GM23338 (cell line): ENCODE measurements around the gene UBE2F. TPM values are rescaled to one million over a fixed set of nuclear protein-coding genes. Genes with fewer than 3 reads are reported as not detected.

ENCODE experiments used
- ATAC-seq: fragments of 200-7000 bp; cut with Tn5 transposase; 3 replicates; pipeline ENCODE4 v1.9.1; 2020
- DNase-seq: peaks from one replicate; pipeline ENCODE4 v3.0.0-alpha.2; 2015; ENCODE audit warnings: low spot score
- H2AFZ ChIP-seq: fragments of 200-600 bp; sonication (generic); 2 replicates; pipeline ENCODE4 v1.8.0; 2016; ENCODE audit warnings: antibody characterized with exemption, mild to moderate bottlenecking, moderate library complexity
- H3F3A ChIP-seq: fragments of 200-600 bp; sonication (generic); replicated peaks from 2 replicates; pipeline ENCODE4 v1.8.0; 2017; ENCODE audit warnings: antibody characterized with exemption, mixed run types, low read depth
- H3K27ac ChIP-seq: fragments of 200-600 bp; sonication (generic); 2 replicates; pipeline ENCODE4 v1.6.1; 2016; ENCODE audit warnings: low read depth
- H3K27me3 ChIP-seq: fragments of 200-600 bp; sonication (generic); 2 replicates; pipeline ENCODE4 v1.8.0; 2016; ENCODE audit warnings: mild to moderate bottlenecking, mixed run types, moderate library complexity; ENCODE audit not compliant: insufficient read depth
- H3K36me3 ChIP-seq: fragments of 200-600 bp; sonication (generic); 2 replicates; pipeline ENCODE4 v1.8.0; 2016; ENCODE audit warnings: mild to moderate bottlenecking; ENCODE audit not compliant: insufficient read depth
- H3K4me1 ChIP-seq: fragments of 200-600 bp; sonication (generic); 2 replicates; pipeline ENCODE4 v1.8.0; 2016; ENCODE audit warnings: mild to moderate bottlenecking, moderate library complexity; ENCODE audit not compliant: insufficient read depth
- H3K4me2 ChIP-seq: fragments of 200-600 bp; sonication (generic); 2 replicates; pipeline ENCODE4 v1.7.1; 2017; ENCODE audit warnings: mixed run types
- H3K4me3 ChIP-seq: fragments of 200-600 bp; sonication (generic); 2 replicates; pipeline ENCODE4 v1.6.1; 2016; ENCODE audit warnings: mixed run types
- H3K79me2 ChIP-seq: fragments of 200-600 bp; sonication (generic); replicated peaks from 2 replicates; pipeline ENCODE4 v1.8.0; 2017; ENCODE audit warnings: mild to moderate bottlenecking; ENCODE audit not compliant: insufficient read depth
- H3K9me2 ChIP-seq: fragments of 200-600 bp; sonication (generic); 2 replicates; pipeline ENCODE4 v1.8.0; 2017; ENCODE audit not compliant: insufficient read depth
- H4K20me1 ChIP-seq: fragments of 200-600 bp; sonication (generic); replicated peaks from 2 replicates; pipeline ENCODE4 v1.8.0; 2017; ENCODE audit warnings: mild to moderate bottlenecking; ENCODE audit not compliant: insufficient read depth
- H3K27ac Mint-ChIP-seq: 2 replicates; pipeline ENCODE4 v1.8.0; 2020; ENCODE audit warnings: inconsistent platforms, mild to moderate bottlenecking, moderate library complexity, mixed read lengths
- H3K27me3 Mint-ChIP-seq: 3 replicates; pipeline ENCODE4 v1.8.0; 2022; ENCODE audit warnings: low read depth, mild to moderate bottlenecking, moderate library complexity, mixed read lengths, inconsistent platforms; ENCODE audit not compliant: insufficient read depth, poor library complexity
- H3K36me3 Mint-ChIP-seq: 3 replicates; pipeline ENCODE4 v1.8.0; 2021; ENCODE audit warnings: low read depth, mild to moderate bottlenecking, inconsistent platforms, moderate library complexity, mixed read lengths
- H3K4me1 Mint-ChIP-seq: 3 replicates; pipeline ENCODE4 v1.8.0; 2020; ENCODE audit warnings: mild to moderate bottlenecking, inconsistent platforms, mixed read lengths
- H3K4me3 Mint-ChIP-seq: 3 replicates; pipeline ENCODE4 v1.8.0; 2021; ENCODE audit warnings: moderate library complexity, mild to moderate bottlenecking, inconsistent platforms, mixed read lengths
- H3K9me3 Mint-ChIP-seq: 3 replicates; pipeline ENCODE4 v1.8.0; 2020; ENCODE audit warnings: moderate library complexity, mild to moderate bottlenecking, inconsistent platforms, mixed read lengths
- EZH2 ChIP-seq: fragments of 200-600 bp; sonication (generic); IDR thresholded peaks from one replicate; pipeline ENCODE4 v1.8.0; 2017; ENCODE audit warnings: antibody characterized with exemption, mild to moderate bottlenecking, low read depth; ENCODE audit not compliant: unreplicated experiment
- JUNB ChIP-seq: IDR thresholded peaks from one replicate; pipeline ENCODE4 v1.6.1; 2016; ENCODE audit warnings: antibody characterized with exemption; ENCODE audit not compliant: unreplicated experiment
- NANOG ChIP-seq: IDR thresholded peaks from 2 replicates; pipeline ENCODE4 v1.6.1; 2016; ENCODE audit warnings: antibody characterized with exemption, borderline replicate concordance
- POLR2AphosphoS5 ChIP-seq: IDR thresholded peaks from 2 replicates; pipeline ENCODE4 v1.6.1; 2016; ENCODE audit warnings: antibody characterized with exemption, low read depth
- ZNF114 ChIP-seq: fragments of 250-450 bp; sonication (Bioruptor Pico); IDR thresholded peaks from 2 replicates; pipeline ENCODE4 v1.5.0; 2020; ENCODE audit warnings: mild to moderate bottlenecking, moderate library complexity
- ZNF331 ChIP-seq: fragments of 250-450 bp; sonication (Bioruptor Pico); IDR thresholded peaks from 2 replicates; pipeline ENCODE4 v1.5.0; 2020; ENCODE audit warnings: low read depth, mild to moderate bottlenecking, moderate library complexity
- polyA plus RNA-seq: library from polyadenylated mRNA; unstranded; fragments of >200 nt; fragmentation: Nextera tagmentation; extraction: Ambion mirVana; gene quantifications from 2 replicates; pipeline ENCODE4 v1.2.1, GENCODE V29; 2016
- total RNA-seq: library from RNA; depleted of rRNA; stranded (reverse); fragments of >200 nt; shearing (Covaris generic); gene quantifications from 2 replicates; pipeline ENCODE4 v1.2.3, GENCODE V29; 2014
- TF ChIP-seq, protein P1 (sequence below): fragments of 250-450 bp; sonication (Bioruptor Pico); IDR thresholded peaks from 2 replicates; pipeline ENCODE4 v1.5.0; 2020; ENCODE audit warnings: mild to moderate bottlenecking, moderate library complexity

The UBE2F gene
- total and polyA plus RNA-seq, 2 experiments from 2014 or later: 98.2 to 106 TPM

- TF ChIP-seq, protein P1, sequence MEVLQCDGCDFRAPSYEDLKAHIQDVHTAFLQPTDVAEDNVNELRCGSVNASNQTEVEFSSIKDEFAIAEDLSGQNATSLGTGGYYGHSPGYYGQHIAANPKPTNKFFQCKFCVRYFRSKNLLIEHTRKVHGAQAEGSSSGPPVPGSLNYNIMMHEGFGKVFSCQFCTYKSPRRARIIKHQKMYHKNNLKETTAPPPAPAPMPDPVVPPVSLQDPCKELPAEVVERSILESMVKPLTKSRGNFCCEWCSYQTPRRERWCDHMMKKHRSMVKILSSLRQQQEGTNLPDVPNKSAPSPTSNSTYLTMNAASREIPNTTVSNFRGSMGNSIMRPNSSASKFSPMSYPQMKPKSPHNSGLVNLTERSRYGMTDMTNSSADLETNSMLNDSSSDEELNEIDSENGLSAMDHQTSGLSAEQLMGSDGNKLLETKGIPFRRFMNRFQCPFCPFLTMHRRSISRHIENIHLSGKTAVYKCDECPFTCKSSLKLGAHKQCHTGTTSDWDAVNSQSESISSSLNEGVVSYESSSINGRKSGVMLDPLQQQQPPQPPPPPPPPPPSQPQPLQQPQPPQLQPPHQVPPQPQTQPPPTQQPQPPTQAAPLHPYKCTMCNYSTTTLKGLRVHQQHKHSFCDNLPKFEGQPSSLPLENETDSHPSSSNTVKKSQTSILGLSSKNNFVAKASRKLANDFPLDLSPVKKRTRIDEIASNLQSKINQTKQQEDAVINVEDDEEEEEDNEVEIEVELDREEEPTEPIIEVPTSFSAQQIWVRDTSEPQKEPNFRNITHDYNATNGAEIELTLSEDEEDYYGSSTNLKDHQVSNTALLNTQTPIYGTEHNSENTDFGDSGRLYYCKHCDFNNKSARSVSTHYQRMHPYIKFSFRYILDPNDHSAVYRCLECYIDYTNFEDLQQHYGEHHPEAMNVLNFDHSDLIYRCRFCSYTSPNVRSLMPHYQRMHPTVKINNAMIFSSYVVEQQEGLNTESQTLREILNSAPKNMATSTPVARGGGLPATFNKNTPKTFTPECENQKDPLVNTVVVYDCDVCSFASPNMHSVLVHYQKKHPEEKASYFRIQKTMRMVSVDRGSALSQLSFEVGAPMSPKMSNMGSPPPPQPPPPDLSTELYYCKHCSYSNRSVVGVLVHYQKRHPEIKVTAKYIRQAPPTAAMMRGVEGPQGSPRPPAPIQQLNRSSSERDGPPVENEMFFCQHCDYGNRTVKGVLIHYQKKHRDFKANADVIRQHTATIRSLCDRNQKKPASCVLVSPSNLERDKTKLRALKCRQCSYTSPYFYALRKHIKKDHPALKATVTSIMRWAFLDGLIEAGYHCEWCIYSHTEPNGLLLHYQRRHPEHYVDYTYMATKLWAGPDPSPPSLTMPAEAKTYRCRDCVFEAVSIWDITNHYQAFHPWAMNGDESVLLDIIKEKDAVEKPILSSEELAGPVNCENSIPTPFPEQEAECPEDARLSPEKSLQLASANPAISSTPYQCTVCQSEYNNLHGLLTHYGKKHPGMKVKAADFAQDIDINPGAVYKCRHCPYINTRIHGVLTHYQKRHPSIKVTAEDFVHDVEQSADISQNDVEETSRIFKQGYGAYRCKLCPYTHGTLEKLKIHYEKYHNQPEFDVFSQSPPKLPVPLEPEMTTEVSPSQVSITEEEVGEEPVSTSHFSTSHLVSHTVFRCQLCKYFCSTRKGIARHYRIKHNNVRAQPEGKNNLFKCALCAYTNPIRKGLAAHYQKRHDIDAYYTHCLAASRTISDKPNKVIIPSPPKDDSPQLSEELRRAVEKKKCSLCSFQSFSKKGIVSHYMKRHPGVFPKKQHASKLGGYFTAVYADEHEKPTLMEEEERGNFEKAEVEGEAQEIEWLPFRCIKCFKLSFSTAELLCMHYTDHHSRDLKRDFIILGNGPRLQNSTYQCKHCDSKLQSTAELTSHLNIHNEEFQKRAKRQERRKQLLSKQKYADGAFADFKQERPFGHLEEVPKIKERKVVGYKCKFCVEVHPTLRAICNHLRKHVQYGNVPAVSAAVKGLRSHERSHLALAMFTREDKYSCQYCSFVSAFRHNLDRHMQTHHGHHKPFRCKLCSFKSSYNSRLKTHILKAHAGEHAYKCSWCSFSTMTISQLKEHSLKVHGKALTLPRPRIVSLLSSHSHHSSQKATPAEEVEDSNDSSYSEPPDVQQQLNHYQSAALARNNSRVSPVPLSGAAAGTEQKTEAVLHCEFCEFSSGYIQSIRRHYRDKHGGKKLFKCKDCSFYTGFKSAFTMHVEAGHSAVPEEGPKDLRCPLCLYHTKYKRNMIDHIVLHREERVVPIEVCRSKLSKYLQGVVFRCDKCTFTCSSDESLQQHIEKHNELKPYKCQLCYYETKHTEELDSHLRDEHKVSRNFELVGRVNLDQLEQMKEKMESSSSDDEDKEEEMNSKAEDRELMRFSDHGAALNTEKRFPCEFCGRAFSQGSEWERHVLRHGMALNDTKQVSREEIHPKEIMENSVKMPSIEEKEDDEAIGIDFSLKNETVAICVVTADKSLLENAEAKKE (CRISPR knock-in tag): no peak
Measured at GRCh38 chr2:237940828-237941227, 26.0 kb upstream of the UBE2F start (continued).

- DNase-seq (no peak), ATAC-seq (no peak)
- TF ChIP-seq NANOG (no peak), JUNB (no peak), ZNF114 (CRISPR knock-in tag) (no peak), POLR2AphosphoS5 (no peak), ZNF331 (no peak), EZH2 (no peak)
- Histone ChIP-seq H3K36me3 (no peaks in the 10 kb centered on the region), H3K27me3 (no peaks in the 10 kb centered on the region), H3K4me2 (no peak overlapping the region), H3F3A (no peaks in the 10 kb centered on the region), H3K4me3 (no peak overlapping the region), H2AFZ (peak overlapping the region; percentile 66), H3K27ac (no peak overlapping the region), H4K20me1 (no peaks in the 10 kb centered on the region), H3K9me2 (0 out of 2 replicates have a peak, but pooled peaks cover 7% of the 10 kb centered on the region), H3K4me1 (no peaks in the 10 kb centered on the region), H3K79me2 (no peaks in the 10 kb centered on the region)
- no peak overlapping the region for H3K27ac Mint-ChIP-seq
- peaks cover 13% of the 10 kb centered on the region for H3K27me3 Mint-ChIP-seq
- peaks cover 19% of the 10 kb centered on the region for H3K36me3 Mint-ChIP-seq
- peaks cover 6% of the 10 kb centered on the region; the same call in 2 of the 3 replicates for H3K4me1 Mint-ChIP-seq
- H3K9me3 Mint-ChIP-seq: peaks cover 36% of the 10 kb centered on the region
- no peak overlapping the region for H3K4me3 Mint-ChIP-seq
Measured at GRCh38 chr2:237941239-237941638, 25.6 kb upstream of the UBE2F start.
